HuH-7 (cell line): ENCODE data around the gene TBCK.
A peak's percentile ranks its signal among the peaks of the same experiment; 100 is the strongest.

Experiments
- DNase-seq: peaks from one replicate; pipeline ENCODE4 v3.0.0; 2011; ENCODE audit warnings: low spot score

Gene TBCK

GRCh38 chr4:106038908-106039307 lies 277.1 kb downstream of the TBCK start:
- no peak for DNase-seq

- DNase-seq, result no peak
Measured at GRCh38 chr4:106038012-106038411, 278.0 kb downstream of the TBCK start.

GRCh38 chr4:106036848-106037247 lies 279.2 kb downstream of the TBCK start:
- no peak for DNase-seq

DNA sequence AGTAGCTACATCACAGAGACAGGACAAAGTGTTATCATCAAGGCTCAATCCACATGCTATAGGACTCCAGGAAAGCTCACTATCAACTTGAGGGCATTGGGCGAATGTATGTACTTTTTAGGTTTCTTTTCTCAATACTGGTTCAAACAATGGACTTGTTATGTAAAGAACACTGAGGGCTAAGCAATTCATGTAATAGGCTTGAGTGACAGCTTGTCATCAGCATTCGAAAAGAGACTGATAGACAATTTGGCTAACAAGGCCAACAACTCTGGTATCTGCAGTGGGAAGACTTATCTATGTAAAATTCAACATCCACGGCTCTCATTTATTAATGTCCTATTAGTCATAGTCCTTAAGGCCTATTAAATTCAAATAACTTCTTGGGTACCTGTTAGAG lies 279.7 kb downstream of the TBCK start:
- DNase-seq, result no peak

- no peak for DNase-seq
Measured at GRCh38 chr4:106035204-106035603, 280.8 kb downstream of the TBCK start.

GRCh38 chr4:106034751-106035150 lies 281.3 kb downstream of the TBCK start:
- no peak for DNase-seq

GRCh38 chr4:106034220-106034619 lies 281.8 kb downstream of the TBCK start:
- DNase-seq, result no peak

- no peak for DNase-seq
Measured at GRCh38 chr4:106033469-106033868, 282.5 kb downstream of the TBCK start.

DNA sequence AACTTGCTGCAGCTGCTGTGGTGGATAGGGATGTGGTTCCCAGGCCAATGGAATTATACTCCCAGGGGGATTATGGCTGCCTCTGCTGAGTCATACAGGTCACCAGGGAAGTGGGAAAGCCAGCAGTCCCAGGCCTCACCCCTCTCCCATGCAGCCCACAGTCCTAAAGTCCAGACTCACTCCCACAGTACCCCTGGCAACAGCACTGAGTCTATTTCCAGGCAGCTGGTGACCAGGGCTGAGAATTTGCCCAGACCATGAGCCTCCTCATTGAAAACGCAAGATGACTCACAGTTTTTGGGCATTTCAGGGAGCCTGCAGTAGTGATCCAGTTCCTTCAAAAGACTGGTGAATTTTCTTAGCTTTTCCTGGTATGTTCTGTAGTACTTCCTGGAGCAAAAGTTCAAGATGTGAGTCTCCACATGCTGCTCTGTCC lies 283.1 kb downstream of the TBCK start:
- DNase-seq, result no peak

- DNase-seq, result no peak
Measured at GRCh38 chr4:106022454-106022853, 293.6 kb downstream of the TBCK start.

- DNase-seq, result no peak
Measured at GRCh38 chr4:106021737-106022410, 294.1 kb downstream of the TBCK start.

- DNase-seq, result no peak
Measured at GRCh38 chr4:106019771-106020170, 296.2 kb downstream of the TBCK start.

DNA sequence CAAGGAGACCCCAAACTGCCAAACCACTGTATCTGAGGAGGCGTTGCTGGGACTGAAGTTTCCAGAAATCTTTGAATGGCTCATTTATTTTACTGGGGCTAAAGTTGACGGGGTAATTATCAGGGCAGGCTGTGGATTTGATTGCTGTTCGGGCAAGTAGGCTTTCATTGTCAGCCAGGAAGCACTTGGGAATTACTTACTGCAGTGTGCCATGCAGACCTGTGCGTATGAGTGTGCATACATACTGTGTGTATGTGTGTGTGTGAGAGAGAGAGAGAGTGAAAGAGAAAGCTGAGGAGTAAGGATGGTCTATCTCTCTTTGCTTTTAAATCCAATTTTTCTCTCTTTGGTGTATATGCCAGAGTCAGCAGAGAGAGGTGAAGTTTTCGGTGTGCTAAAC lies 298.0 kb downstream of the TBCK start:
- DNase-seq, result no peak

DNA sequence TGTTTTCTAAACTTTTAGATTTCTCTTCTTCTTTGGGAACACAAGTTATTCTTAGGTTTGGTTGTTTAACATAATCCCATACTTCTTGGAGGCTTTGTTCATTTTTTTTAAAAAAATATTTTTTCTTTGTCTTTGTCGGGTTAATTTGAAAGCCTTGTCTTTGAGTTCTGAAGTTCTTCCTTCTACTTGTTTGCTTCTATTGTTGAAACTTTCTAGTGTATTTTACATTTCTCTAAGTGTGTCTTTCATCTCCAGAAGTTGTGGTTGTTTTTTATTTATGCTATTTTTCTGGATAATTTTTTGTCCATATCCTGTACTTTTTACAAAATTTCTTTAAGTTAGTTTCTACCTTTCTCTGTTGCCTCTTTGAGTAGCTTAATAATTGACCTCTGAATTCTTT lies 304.6 kb downstream of the TBCK start:
- no peak for DNase-seq

GRCh38 chr4:106010761-106011160 lies 305.2 kb downstream of the TBCK start:
- DNase-seq, result no peak

GRCh38 chr4:106002994-106003393 lies 313.0 kb downstream of the TBCK start:
- DNase-seq, result no peak

DNA sequence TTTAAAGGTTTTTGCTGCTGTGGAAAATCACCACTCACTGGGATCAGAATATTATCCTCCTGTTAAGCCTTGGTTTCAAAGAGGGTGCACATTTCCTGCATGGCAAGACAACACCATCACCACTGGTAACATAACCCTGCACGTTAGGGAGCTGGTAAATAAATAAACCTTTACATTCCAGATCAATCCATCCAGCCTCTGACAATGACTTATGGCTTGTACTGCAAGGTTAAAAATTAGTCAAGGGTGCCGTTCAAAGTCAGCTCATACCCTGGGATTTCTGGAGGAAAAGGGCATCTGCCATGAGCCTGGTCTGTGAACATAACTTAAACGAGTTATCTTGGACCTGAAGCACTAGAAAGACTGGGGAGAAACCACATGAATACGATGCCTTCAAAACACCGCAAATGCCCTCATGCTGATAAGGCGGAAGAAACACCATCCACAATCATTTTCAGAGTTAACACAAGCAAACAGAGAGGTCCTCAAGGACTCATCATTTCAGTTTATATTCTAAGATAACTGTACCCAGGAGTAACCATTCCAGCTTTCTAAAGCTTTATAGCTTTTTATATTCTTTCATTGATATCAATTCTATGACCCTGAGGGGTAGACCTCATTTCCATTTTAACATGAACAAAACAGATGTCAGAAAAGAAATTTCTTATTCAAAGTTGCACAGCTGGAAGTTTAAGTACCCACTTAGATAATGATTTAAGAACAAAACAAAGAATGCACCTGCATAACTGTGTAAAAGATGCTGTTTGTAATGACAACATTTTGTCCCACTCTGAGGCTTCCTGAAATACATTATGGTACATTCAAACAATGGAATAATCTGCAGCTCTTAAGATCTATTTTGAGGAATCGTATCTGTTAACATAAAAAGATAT lies 317.6 kb downstream of the TBCK start:
- DNase-seq, result peak; percentile 26

GRCh38 chr4:105996845-105997244 lies 319.2 kb downstream of the TBCK start:
- DNase-seq, result no peak

GRCh38 chr4:105994841-105995501 lies 321.0 kb downstream of the TBCK start:
- no peak for DNase-seq

- no peak for DNase-seq
Measured at GRCh38 chr4:105994061-105994460, 321.9 kb downstream of the TBCK start.

DNA sequence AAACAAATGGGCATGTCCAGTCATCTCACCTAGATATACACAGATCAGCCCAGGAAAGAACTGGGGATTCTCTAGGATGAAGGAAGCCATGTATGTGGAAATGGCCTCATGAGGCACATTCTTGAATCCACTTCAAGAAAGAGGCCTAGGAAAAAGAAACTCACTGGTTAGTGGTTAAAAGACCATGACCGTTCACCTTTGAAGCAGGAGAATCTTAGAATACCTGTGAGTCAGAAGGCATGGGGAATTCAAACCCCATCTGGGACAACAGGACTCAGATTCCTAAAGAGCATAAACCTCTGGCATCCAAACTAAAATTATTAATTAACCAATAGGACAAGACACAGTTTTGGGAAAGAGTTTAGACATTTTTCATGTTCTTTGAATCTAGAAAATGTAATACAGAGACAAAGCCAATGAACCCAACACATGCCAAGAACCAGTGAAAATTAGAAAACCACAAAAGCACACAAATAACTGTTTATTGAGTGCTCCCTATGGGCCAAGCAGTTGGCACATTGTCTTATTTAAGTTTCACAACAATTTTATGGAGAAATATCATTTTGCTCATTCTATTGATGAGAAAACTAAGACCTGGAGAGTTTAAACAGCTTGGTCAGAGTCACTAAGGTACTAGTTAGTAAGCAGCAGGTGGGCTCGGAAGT lies 323.2 kb downstream of the TBCK start:
- no peak for DNase-seq

- DNase-seq, result no peak
Measured at GRCh38 chr4:105991726-105992125, 324.3 kb downstream of the TBCK start.
